NCI-H524 (cell line): ENCODE data around the gene MAP9.
"Not testable (repeated sequence)": the region's sequence is repeated elsewhere in the genome, so short reads cannot be mapped to it uniquely, and the experiment has no call there.

Source experiments
- DNase-seq, 2 experiments: peaks; one replicate each; lab custom pipeline; 2025; lab: John Stamatoyannopoulos, UW

MAP9 gene

DNA sequence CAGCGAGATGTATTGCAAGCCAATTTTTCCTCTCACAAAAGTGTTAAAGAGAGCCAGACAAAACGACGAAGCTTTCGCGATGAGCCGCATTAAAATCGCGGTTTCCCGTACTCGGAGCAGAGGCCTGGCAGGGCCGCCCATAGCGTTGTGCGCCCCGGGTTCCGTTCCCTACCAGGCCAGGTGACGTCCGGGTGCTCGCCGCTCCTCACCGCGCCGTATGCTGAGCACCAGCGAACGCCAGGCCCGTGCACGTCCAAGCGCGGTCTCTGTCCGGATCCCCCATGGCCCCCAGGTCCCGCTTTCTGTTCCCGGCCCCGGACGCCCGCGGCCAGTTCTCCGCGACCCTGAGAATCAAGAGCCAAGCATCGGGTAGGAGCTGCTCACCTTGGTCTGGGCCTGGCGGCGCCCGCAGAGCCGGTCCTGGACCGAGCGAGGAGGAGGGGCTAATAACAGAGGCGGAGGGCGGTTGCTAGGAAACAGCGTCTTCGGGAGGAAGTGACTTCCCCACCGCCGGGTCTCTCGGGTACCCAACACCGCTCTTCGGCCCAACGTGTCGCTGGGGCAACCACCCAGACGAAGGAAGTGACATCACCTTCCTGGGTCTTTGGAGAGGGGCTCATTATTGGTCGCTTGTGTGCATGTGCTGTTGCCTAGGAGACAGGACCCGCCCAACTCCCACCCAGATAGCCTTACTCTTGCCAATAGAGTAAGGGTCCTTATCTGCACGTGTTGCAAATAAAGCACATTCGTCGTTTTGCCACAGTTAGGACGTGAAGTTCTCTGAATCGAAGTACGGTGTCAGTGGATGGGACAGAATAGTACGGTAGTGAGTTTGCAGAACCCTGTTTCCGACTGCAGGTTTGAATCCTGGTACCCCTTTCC is at the start of gene MAP9:
Gene MAP9, minus strand, starts transcription at position 579 of the 882 bp plus-strand sequence. CDS start 1,115 bp downstream, outside the sequence.
- DNase-seq: peak; percentile 91 to 95

DNA sequence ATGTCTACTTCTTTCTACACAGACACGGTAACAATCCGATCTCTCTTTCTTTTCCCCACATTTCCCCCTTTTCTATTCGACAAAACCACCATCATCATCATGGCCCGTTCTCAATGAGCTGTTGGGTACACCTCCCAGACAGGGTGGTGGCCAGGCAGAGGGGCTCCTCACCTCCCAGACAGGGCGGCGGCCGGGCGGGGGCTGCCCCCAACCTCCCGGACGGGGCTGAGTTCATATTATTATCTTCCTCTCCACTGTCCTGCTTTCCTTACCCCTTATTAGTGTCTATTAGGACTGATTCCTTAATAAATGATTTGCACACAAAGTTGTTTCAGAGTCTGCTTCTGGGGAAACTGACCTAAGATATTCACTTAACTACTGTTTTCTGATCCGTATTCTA is 48.0 kb upstream of the MAP9 start:
- DNase-seq: not testable (repeated sequence)

DNA sequence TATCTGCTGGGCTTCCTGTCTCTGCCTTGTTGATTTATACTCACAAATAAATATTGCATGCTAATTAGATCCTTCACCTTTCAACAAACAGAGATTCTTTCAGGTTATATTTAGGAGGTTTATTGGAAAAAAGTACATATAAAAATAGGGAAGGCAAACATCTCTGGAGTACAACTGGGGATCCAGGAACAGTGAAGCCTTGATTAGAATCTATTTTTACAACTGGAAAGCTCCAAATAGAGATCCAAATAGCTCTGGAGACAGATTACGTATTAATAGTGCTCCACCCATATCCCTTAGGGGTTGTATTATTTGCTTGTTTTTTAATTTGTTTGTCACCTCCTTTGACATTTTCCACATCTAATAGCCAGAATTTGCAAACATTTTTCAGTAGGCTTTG is 46.9 kb upstream of the MAP9 start:
- no peak for DNase-seq

DNA sequence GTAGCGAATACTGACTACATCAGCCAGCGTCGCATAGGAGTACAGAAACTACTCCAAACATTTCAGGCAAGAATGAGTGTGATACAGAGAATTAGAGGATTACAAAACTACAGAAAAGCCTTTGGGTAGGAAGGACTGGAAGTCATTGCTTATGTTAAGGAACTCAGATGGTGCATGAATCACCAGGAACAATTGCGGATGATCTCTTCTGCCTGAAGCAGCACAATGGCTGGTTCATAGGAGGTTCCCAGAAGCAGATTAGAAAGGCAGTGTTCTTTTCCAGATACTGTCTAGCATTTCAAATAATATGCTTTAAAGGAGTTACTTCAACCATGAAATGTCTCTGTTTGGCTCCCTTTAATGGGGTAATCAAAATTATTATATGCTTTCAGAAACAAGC is 42.5 kb upstream of the MAP9 start:
- no peak for DNase-seq

DNA sequence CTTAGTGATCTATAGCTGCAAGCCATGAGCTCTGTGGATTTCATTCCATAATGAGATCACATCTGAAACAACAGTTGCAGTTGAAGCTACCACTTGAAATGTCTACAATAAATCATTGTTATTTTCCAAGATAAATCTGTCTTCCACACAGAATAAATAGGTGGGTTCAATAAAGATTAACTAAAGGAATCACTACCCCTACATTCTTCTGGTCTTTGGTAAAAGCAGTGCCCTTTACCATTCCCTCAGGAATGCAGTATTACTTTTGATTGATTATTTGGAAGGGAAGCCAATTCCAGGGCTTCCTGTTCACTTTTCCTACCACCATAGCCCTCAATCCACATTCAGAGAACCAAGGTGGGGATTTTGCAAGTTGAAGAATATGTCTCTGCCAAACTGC is 38.9 kb upstream of the MAP9 start:
- DNase-seq: no peak

DNA sequence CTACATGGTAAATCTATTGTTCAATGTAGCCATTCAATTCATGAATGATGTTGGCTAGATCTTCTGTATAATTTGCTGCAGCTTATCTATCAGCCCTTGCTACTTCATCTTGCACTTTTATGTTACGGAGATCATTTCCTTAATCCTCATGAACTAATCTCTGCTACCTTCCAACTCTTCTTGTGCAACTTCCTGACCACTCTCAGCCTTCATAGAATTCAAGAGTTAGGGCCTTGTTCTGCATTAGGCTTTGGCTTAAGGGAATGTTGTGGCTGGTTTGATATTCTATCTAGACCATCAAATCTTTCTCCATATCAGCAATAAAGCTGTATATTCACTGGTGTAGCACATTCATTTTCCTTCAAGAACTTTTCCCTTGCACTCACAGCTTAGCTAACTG is 36.7 kb upstream of the MAP9 start:
- DNase-seq: no peak

DNA sequence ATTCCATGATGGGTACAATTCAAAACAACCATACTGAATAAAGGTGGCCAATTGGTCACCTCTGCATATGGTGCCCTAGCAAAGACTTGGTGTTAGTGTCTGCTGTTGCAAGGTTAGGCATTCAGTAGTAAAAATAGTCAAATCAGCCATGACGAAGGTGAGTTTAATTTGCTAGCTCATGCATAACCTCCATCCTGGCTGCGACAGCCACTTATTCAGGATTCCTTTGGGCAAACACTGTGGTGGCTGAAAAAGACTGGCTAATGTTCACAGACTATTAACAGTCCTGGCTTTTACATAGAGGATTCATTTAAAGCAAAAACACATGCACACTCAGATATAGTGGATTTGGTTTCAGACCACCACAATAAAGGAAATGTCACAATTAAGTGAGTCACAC is 34.8 kb upstream of the MAP9 start:
- DNase-seq: no peak

DNA sequence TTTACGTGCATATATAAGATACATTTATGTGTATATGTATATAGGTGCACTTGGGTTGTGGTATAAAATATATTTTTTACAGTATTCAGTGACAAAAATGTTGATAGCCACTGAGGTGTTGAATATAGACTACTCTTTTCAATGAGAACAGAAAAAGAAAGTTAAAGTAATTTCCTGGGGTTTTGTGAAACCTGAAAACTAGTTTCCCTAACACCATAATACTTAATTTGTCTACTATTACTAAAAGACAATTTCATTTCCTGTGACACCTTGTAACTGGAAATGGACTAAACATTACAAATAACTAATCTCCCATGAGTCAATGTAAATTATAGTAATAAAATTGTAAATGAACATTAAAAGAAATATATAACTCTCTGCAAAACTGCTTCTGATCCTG is 32.0 kb upstream of the MAP9 start:
- no peak for DNase-seq

DNA sequence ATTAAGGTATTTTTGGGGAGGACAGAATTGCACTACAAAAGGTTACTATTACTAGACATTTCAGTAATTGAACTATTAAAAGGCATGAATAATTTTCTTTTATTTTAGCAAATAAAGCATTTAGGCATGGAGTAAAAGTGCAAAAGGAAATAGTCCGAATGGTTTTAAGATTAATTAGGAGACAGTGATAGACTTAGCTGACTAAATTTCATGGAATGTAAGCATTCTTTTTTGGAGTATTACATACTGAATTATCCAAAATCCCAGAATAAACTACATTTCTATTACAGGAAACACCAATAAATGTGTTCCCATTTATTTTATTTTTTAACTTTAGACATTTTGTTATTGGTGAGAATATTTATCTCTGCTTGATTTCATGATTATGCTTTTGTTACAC is 30.7 kb upstream of the MAP9 start:
- no peak for DNase-seq

DNA sequence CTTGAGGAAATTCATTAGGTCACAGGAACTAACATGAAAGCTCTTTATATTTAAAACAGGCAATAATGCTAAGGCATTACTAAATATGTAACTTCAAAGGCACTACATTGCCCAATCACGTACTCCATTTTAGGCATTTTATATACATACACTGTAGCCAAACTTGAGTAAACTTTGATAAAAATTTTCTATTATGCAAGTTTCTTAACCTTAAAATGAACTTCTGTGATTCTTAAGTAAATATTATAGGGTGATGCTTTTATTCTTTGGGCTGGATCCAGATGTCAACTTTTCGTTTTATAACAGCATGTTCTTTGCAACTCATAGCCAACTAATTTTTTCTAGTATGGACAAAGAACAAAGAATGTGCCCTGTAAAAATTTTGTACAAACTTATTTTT is 28.3 kb upstream of the MAP9 start:
- no peak for DNase-seq

DNA sequence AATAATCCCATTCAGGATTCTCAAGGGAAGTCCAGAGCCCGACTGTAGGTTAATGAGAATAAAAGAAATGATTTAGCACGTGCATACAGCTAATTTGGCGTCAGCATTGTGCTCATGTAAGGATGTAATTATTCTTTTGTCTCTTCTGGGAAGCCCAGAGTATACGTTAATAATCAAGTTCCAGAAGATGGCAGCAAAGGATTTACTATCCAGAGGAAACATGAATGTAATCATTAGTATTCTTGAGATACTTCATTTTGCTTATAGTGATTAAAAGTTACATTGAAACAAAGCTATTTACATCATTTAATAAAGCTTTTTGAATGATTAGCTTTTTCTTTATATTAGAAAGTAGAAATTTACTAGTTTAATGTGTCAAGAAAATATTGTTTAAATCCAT is 27.1 kb upstream of the MAP9 start:
- peak in 1 of 2 experiments; percentile 46 for DNase-seq

DNA sequence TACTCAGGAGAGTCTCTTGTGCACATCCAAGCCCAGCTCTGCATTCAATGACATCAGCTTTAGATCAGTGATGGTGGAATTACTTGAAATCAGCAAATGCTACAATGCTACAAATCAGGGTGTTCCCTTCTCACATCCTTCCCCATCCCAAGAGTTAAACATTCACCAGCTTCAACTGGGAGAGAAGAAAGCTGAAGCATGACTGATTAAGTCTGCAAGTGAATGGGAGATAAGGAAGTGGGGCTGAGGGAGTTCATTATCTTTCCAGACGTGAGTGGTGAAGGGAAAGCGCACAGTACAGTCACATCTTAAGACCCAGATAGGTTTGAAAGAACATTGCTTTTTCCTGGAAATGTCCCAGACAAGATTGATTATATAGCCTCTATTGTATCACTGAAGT is 26.2 kb upstream of the MAP9 start:
- DNase-seq: no peak

DNA sequence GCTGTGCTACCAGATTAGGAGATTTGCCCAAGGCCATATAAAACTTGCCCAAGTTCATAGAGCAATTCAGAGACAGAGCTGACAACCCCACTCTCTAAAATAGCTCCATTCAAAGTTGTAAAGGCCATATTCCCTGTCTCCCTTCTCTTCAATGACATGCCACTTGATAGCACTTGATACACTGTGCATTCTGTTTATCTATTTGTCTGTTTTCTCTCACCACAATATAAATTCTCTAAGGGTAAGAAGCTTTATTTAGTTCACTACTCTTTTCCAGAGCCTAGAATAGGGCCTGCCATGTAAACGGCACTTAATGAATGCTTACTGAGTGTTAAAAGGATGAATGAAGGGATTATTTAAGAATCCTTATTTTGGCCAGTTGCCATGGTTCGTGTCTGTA is 24.1 kb upstream of the MAP9 start:
- DNase-seq: peak in 1 of 2 experiments; percentile 4

DNA sequence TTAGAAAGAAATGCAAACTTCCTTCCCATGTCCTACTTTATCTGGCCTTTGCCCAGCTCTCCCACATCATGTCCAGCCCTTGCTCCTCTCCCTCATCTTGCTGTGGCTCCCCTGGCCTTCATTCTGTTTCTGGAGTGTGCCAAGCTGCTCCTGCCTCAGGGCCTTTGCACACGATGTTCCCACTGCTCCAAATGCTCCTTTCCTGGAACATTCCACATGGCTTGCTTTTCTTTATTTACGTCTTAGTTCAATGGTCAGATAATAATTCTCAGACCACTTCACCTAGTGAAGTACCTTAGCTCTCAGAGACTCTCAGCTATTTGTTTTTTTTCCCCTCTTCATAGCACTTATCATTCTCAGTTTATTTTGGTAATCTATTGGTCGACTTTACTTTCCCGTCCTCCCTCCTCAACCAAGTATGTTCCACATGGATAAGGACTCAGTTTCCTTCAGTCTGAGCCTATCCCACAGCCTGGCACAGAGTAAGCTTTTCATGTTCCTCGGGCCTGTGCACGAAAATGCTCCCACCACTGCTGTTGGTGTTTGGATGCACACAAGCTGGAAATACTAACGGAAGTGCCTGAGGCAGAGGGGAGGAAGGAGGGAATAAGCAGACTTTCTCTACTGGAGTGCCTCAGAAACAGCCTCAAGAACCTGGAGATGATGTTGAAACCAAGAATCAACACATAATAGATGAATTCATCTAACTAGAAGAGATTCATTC is 23.4 kb upstream of the MAP9 start:
- DNase-seq: no peak

DNA sequence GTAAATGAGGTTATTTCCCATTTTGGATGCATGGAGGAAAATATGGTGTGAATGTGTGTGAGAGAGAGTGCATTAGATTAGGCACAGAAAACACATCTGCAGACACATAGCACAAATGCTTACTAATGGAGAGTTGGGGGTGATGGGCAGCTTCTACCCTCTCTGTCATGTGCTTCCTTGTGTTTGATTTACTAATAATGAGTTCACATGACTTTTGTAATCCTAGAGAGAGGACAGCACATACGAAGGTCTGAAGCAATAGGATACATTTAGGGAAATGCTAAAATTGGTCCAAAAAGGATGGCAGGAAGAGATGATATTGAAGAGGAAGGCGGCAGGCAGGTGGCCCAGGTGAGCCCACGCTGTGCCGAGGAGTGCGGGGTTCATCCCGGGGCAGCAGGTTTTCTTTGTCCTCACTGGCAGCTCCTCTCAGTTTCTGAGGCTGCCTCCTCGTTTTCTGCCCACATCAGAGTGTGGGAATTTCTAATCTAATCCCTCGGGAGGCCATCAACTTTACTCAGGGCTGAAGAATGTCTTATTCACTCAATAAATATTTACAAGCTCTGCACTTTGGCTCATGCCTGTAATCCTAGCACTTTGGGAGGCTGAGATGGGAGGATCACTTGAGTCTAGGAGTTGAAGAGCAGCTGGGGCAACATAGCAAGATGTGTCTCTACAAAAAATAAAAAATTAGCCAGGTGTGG is 15.9 kb upstream of the MAP9 start:
- DNase-seq: no peak

DNA sequence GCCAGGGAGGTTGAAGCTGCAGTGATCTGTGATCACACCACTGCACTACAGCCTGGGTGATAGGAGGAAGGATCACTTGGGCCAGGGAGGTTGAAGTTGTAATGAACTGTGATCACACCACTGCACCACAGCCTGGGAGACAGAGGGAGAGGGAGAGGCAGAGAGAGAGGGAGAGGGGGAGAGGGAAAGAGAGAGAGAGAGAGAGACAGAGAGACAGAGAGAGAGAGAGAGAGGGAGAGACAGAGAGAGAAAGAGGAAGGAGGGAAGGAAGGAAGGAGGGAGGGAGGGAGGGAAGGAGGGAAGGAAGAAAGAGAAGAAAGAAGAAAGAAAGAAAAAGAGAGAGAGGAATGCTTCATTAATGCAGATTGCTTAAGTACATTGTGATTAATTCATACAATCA is 15.2 kb upstream of the MAP9 start:
- no peak for DNase-seq

DNA sequence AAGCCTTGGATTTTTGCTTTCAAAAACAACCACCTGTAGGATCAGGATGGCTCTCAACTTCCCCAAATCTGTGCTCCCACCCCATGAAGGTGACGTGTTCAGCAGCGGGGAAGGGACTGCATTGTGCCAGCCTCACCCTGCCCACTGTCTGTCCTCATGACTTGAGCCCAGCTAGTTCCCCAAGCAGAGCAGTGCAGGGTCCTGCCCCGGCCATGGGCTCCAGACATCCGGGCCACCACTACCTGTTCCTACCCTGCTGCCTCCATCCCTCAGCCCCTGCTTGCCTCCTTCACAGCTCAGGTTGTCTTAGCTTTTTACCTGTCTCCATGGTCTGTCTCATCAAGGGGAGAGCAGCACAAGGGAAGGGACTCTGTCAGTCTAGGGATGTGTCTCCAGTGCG is 11.4 kb upstream of the MAP9 start:
- DNase-seq: no peak

DNA sequence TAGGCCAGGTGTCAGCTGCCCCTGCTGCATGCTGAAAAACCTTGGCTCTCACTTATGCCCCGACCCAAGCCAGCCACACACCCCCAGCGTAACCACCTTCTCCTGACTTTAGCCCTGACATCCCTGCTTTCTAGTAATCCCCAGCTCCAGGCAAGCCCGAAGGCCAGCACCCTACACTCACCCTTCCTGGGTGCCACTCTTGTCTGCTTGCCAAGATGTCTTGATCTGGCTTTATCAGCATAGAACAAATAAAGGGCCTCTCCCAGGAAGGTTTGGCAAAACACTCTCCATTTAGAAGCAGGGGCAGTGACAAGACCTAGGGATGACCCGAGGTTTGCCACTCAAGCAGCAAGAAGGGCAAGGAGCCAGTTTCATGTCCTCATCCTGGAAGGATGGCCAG is 6.8 kb upstream of the MAP9 start:
- no peak for DNase-seq

DNA sequence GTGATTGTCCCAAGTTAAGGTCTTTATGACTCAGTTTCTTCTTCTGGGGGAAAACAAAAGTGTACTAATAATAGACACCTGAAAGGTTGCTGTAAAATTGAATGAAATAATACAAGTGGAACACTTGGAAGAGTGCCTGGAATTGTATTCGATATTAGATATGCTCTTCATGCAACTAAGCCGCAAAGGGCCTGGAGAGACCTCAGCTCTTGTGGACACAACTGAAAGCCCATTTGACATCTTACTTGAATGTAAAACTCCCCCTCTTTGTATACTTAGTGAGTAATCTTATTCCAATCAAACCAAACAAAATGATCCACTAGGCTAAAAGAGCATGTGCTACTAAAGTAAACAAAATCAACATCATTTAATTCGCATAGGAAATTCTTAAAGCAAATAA is 511 bp upstream of the MAP9 start:
- no peak for DNase-seq

DNA sequence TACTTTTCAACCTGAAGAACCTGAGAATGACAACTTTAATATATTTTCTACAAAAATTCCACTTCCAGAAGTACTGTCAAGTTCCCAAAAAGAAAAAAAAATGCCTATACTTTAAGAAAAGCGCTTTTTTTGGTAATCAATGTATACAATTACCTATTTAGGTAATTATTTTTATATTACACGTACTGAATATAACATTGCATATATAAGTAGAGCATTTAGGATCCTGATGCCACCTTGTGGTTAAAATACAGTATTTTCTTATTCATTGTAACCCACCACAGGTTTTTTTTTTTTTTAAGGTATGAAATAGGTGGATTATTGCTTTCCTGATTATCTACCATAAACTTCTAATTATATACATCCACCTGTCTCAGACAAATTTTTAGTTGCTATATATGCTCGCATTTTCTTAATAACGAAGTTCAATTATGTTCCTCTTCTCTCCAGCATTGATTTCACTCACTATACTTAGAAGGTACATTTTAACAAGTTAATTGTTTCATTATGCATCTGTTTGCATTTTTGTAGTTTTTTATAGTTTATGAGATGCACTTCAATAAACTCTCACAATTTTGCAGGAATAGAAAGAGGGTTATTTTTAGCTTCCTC is 5.2 kb downstream of the MAP9 start:
- DNase-seq: no peak

DNA sequence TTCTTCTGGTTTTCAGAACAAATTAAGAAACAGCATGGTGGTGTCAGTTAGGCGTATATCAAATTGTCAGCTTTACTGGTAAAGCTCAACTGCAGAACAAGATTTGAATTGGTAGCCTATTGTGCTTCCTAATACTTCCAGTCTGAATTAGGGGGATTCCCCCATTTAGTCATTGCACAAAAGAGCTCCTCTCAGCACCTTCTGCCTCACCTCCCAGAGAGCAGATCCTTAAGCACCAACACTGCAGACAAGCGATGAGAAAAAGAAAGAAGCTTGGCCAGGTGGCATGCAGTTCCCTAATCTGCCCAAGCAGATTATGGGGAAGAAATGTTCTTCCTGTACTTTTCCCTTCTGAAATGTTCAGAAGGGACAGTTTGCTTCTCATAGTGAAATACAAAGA is 9.2 kb downstream of the MAP9 start:
- DNase-seq: no peak

DNA sequence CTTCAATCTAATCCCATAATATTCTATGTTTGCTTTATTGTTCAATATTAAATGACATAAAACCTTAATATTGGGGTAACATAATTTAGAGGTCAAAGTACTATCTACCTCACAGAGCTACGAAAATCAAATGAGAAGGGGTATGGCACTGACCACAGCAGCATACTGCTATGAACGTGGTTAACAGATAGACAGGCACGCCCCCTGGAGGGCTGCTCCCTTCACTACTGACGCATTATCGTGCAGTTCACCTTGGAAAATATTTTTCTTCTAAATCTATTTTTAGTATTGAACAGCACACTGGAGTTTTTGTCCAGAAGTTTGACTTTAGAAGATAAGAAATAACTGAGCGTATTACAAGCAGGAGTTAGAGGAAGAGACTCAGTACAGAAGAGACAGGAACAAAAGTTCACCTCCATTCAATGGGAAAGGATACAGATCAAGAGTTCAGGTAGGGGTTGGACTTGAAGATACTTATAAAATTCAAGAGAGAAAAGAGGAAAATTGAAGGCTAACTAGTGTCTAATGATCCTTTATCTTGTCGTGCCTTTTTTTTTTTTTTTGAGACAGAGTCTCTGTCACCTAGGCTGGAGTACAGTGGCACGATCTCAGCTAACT is 22.7 kb downstream of the MAP9 start:
- peak in 1 of 2 experiments; percentile 12 for DNase-seq
